Glomerular visceral epithelial cell (primary cell): Measurements from ENCODE around the gene PRKCQ.

Experiments
- DNase-seq: peaks from one replicate; pipeline ENCODE4 v3.0.0-alpha.2; 2016; ENCODE audit errors: extremely low spot score

The PRKCQ gene

DNA sequence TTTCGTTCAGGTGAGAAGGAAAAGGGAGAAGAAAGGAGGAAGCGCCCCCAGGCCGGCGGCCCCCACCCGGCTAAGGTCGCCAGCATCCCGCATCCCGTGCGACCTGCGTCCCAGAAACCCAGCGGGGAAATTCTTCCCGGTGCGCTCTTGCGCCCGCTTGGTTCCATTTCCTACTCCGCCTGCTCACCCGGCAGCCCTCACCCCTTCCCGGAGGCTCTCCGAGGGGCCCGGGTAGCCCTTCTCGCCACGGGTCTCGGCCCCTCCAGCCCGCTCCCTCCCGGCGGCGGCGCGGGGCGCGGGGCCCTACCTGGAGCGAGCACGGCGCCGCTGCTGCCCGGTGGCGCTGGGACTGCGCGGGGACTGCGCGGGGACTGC, at the start of gene PRKCQ:
PRKCQ (minus strand) TSS at position 373 of the 375 bp plus-strand sequence. CDS start 65,141 bp downstream, outside the sequence.
- DNase-seq = peak; percentile 46

DNA sequence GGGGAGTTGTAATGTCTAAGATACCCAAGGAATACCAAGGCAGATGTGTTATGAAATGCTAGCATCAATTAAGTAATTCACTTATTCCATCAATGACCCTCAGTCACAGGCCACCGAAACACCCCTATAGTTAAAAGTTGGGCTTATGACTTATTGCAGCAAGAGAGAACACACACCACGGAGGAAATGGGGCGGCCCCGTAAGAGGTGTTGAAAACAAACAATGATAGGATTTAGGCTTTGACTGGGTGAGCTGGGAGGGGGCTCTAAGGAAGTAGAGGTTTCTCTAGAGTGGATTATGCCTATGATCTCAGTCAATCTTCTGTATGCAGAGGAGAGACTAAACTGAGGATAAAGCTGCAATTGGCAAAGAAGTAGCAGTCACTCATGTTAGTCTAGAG, 45.4 kb upstream of the PRKCQ start:
- no peak for DNase-seq

GRCh38 chr10:6624392-6624791, 44.3 kb upstream of the PRKCQ start:
- DNase-seq = no peak

GRCh38 chr10:6622921-6623320, 42.8 kb upstream of the PRKCQ start:
- no peak for DNase-seq

GRCh38 chr10:6621536-6621935, 41.5 kb upstream of the PRKCQ start:
- no peak for DNase-seq

- DNase-seq = no peak
Measured at GRCh38 chr10:6619660-6620059, 39.6 kb upstream of the PRKCQ start.

GRCh38 chr10:6618340-6618739, 38.3 kb upstream of the PRKCQ start:
- DNase-seq = no peak

DNA sequence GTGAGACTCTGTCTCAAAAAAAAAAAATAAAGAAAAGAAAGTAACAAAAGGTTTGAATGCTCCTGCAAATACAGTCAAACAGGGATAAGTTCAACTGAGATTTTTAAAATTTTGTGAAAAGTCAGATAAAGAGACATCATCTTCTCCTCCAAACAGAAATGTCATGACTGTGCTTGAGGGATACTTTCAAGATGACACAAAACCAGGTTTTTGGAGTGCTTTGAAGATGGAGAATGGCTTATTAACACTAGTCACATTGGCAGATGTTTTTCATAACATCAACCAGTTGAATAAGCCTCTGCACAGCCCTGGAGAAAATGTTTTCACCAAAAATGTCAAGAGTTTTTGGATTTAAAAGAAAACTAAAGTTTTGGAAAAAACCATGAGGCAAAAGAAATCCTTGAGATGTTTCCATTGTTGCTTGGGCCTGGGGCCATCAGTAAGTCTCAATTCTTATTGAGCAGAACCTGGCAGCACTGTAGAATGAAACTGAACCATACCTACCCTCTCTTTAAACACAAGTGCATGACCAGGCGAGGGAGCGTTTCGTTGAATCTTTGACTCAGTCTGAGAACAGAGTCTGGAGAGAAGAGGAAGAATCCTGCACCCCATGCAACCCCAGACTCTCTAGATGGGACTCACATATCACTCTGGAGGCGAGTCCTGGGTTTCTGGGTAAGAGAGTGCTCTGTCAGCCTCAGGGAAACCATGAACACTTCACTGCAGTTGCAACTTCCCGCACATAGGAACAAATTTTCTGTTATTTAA, 37.4 kb upstream of the PRKCQ start:
- no peak for DNase-seq

GRCh38 chr10:6615971-6616370, 35.9 kb upstream of the PRKCQ start:
- no peak for DNase-seq

DNA sequence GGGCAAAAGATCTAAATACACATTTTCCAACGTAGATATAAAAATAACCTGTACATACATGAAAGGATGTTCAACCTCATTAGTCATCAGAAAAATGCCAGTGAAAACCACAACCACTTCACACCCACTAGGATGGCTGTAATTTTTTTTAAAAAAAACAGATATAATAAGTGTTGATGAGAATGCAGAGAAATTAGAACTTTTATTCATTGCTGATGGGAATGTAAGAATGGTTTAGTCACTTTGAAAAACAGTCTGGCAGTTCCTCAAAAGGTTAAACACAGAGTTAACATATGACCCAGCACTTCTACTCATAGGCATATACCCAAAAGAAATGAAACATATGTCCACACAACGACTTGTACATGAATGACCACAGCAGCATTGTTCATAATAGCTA, 32.3 kb upstream of the PRKCQ start:
- DNase-seq = peak; percentile 7

DNA sequence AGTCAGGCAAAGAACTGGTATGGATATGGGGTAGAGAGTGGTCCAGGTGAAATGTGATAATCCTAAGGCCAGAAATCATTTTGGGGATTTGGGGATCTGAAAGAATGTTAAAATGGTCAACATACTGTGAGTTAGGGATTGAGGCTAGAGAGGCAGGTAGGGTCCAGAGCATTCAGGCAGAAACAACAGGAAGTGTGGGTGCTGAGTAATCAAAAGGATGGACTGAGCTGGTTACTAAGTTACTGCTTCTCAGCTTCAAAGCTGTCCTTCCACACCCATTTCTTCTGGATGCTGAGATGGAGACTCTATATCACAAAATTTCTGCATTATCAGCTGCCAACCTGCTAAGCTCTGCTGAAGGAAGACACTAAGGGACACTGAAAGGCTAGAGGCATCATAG, 30.6 kb upstream of the PRKCQ start:
- DNase-seq = peak; percentile 11

GRCh38 chr10:6609625-6610024, 29.5 kb upstream of the PRKCQ start:
- no peak for DNase-seq

DNA sequence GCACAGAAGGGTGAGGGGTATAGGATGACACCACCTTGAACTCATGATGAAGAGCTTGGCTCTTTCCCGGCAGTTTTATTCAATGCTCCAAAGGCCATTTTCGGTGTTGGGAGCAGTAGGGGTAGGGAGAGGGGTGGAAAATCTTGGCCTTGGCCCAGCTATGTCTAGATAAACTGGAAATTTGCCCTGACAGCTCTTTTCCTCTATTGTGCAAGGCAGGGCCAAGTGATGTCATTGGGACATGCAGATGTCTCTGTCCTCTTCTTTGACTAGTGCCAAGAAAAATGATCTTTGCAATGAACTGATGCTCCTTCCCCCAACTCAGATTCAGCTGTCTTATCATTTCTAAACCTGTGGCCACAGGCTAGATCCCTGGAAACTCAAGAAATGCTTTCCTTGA, 27.7 kb upstream of the PRKCQ start:
- no peak for DNase-seq

DNA sequence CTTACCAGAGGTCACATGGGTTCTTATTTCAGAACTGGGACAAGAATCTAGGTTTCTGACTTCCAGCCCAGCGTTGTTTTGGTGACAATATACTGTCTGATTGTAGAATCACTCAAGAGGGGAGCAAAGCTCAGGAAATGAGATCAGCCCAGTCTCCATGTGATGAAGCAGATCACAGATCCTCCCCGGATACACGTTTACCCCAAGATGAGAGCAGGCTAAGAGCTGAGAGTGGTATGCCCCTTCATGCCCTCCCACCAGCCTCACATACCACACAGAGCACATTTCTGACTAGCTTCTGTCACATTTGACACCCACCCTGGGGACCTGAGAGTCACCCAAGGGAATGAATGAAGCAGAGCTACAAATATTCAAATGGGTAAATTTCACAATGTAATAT, 27.1 kb upstream of the PRKCQ start:
- no peak for DNase-seq

GRCh38 chr10:6603142-6604125, 23.4 kb upstream of the PRKCQ start:
- no peak for DNase-seq

DNA sequence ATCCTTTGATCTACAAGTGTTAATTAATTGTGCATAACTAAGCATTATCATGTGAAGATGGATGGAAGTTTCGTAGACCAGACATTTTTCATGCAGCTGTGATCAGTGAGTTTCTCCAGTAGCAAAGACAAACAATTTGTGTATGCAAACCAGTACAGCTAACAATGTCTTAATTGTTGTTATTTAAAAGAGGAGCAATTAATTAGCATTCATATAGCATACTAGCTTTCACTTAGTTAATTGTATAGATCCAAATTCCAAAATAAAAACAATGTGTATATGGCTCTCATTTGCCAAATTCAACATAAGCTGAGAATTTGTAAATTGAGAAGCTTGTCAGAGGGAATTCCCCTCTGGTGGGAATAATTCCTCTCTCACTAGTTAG, 22.6 kb upstream of the PRKCQ start:
- no peak for DNase-seq

GRCh38 chr10:6602026-6602699, 22.1 kb upstream of the PRKCQ start:
- no peak for DNase-seq

DNA sequence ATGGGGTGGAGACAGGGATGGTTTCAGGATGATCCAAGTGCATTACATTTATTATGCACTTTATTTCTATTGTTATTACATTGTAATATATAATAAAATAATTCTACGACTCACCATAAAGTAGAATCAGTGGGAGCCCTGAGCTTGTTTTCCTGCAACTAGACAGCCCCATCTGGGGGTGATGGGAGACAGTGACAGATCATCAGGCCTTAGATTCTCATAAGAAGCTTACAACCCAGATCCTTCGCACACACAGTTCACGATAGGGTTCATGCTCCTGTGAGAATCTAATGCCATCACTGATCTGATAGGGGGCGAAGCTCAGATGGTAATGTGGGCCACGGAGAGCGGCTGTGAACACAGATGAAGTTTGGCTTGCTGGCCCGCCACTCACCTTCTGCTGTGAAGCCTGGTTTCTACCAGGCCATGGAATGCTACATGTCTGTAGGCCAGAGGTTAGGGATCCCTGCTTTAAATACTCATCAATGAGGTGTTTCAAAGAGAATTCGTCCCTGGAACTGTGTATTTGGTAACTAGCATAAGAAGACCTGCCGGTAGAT, 21.2 kb upstream of the PRKCQ start:
- DNase-seq = no peak

- DNase-seq = no peak
Measured at GRCh38 chr10:6600224-6600987, 20.3 kb upstream of the PRKCQ start.

- no peak for DNase-seq
Measured at GRCh38 chr10:6598679-6599078, 18.6 kb upstream of the PRKCQ start.

DNA sequence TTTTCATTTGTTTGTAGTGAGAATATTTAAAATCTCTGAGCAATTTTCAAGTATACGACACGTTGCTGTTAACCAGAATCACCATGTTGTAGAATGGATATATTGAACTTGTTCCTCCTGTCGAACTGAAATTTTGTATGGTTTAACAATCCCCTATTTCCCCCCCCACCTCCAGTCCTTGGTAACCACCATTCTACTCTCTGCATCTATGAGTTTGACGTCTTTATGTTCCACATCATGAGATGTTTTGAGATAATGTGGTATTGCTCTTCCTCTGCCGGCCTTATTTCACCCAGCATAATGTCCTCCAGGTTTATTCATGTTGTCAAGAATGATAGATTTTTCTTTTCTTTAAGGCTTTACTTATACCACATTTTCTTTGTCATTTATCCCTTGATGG, 17.4 kb upstream of the PRKCQ start:
- no peak for DNase-seq
